Smooth muscle cell of the coronary artery (primary cell): Measurements from ENCODE around the gene ZNF8. TPM values are rescaled to one million over a fixed set of nuclear protein-coding genes. Genes with fewer than 3 reads are reported as not detected.

Experiments
- total RNA-seq: library from RNA; depleted of rRNA; stranded (reverse); fragments of >200 nt; gene quantifications from 2 replicates; pipeline ENCODE4 v1.2.3, GENCODE V29; 2014; ENCODE audit warnings: low replicate concordance

ZNF8 gene
- total RNA-seq = 1.6 and 2.6 TPM in 2 replicates

DNA sequence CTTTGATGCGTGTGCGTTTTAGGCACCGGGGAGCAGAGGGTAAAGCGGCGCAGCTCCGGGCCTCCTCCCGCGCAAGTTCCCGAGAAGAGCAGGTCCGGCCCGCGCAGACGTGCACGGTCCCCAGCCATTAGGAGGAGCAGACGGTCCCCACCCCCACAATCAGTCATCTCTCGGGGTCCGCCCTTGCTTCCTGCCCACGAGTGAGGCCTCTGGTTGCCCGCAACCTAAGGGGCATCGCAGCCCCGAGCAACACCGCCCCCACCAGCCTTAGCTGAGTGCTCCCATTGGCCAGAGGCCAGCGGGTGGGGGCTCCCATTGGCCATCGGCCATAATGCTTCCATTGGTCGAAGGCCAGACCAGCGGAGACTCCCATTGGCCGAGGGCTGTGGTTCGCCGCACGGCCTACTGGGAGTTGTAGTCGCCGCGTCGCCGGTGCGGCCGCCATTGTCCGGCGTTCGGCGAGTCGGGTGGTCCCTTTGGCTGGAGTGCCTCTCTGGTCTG lies at the start of gene ZNF8:
TSS of gene ZNF8 (plus strand) at position 415 of the 501 bp plus-strand sequence. CDS start 127 bp downstream, outside the sequence.

DNA sequence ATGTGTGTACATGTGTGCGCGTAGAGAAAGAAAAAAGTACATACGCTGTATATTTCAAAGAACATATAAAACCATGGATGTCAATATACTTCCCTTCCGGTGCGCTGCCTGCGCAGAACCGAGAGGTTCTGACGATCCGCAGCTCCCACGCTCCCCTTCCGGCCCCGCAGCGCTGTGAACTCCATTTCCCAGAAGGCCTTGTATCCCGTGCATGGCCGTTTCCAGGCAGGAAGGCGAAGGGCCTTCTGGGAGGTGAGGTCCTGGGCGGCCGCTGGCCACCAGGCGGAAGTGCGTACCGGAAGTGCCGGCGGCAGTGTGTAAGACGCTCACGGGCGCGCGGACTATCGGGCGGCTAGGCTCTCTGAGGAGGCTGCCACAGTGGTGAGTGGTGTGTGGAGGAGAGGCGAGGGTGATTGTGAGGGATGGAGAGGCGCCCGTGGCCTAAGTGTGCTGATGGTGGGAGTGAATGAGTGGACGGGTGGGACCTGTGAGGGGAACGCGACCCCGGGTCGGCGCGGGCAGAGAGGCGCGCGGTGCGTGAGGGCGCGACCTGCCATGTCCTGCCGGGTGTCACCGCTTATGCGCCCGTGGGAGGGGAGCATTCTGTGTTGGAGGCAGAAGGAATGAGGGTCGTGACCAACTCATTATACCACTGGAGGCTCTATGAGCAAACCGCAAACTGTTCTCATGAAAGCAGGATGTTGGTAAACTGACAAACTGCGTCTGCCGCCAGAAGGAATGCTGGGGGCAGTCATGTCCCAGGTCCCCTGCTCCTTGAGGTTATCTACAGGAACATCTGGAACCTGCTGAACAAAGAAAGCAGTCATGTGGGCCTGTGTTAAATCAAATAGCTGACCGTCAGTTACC lies 26.5 kb downstream of the ZNF8 start, which contains the start of gene ERVK3-1:
TSS of gene ERVK3-1 (plus strand) at position 313 of the 867 bp plus-strand sequence. CDS start 6,792 bp downstream, outside the sequence.

DNA sequence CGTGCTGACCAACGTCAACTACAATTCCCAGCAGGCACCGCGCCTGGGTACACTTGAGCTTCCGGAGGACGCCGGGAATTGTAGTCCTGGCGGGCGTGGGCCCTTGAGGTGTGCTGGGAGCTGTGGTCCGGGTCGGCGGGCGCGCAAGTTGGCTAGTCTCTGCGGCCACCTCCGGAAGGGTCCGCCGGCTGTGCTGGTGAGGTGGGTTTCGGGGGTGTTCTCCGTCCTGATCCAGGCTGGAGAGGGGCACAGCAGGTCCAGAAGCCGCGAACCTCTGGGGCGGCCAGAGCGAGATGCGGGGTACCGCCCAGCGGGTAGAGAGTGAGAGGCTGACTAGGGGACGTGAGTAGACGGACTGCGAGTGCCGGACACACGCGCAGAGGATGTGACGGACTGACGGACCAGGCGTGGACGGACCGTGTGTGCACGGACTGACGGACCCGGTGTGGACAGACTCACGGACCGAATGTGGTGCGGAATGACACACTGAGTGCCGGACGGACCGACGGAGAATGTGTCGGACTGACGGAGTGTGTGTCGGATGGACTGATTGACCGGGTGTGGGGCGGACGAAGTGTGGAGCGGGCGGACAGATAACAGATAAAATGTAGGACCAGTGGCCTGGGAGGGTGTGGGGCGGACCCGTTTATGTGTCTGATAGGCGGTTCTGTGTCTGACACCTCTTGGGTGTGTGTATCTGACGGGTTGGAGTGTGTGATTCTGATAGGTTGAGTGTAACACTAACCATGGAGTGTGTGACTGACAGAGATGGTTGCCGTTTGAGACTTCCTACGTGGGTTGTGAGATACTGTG lies 48.4 kb downstream of the ZNF8 start, which contains the start of gene ZSCAN22:
TSS of gene ZSCAN22 (plus strand) at position 81 of the 813 bp plus-strand sequence. CDS start 7,809 bp downstream, outside the sequence.

Other genes with a start within 250 kb of the ZNF8 start
- gene ZSCAN1, start 244.9 kb upstream of the ZNF8 start, total RNA-seq = 0.23 TPM in 1 of 2 replicates, not detected in the other
- 3.6 and 3.9 TPM in 2 replicates for gene ZNF135, start 219.7 kb upstream of the ZNF8 start, total RNA-seq
- gene ZSCAN18, start 180.7 kb upstream of the ZNF8 start, total RNA-seq = 12.3 and 26.2 TPM in 2 replicates
- gene ZNF329, start 128.2 kb upstream of the ZNF8 start, total RNA-seq = 9.7 and 12.7 TPM in 2 replicates
- 10.6 and 23.0 TPM in 2 replicates for gene ZNF274, start 95.9 kb upstream of the ZNF8 start, total RNA-seq
- 13.8 and 29.7 TPM in 2 replicates for gene ZNF544, start 50.0 kb upstream of the ZNF8 start, total RNA-seq
- gene ERVK3-1, start 26.4 kb downstream of the ZNF8 start, total RNA-seq = 25.6 and 28.2 TPM in 2 replicates
- 2.0 and 2.3 TPM in 2 replicates for gene ZSCAN22, start 48.0 kb downstream of the ZNF8 start, total RNA-seq
- gene A1BG, start 74.5 kb downstream of the ZNF8 start, total RNA-seq = 16.8 and 28.1 TPM in 2 replicates
- gene ZNF497, start 83.8 kb downstream of the ZNF8 start, total RNA-seq = 0.68 and 1.4 TPM in 2 replicates
- gene ZNF837, start 102.1 kb downstream of the ZNF8 start, total RNA-seq = 0.35 and 2.0 TPM in 2 replicates
- gene RPS5, start 108.3 kb downstream of the ZNF8 start, total RNA-seq = 3,343 and 4,752 TPM in 2 replicates
- gene RNF225, start 116.7 kb downstream of the ZNF8 start, total RNA-seq = 0.15 TPM in 1 of 2 replicates, not detected in the other
- 8.5 and 19.1 TPM in 2 replicates for gene ZNF584, start 129.7 kb downstream of the ZNF8 start, total RNA-seq
- gene ZNF132, start 161.2 kb downstream of the ZNF8 start, total RNA-seq = 5.9 and 8.3 TPM in 2 replicates
- 8.3 and 16.8 TPM in 2 replicates for gene ZNF324B, start 172.7 kb downstream of the ZNF8 start, total RNA-seq
- gene ZNF324, start 188.1 kb downstream of the ZNF8 start, total RNA-seq = 12.6 and 16.7 TPM in 2 replicates
- gene ZNF446, start 197.4 kb downstream of the ZNF8 start, total RNA-seq = 4.0 and 6.1 TPM in 2 replicates
- 13.1 and 24.8 TPM in 2 replicates for gene SLC27A5, start 233.0 kb downstream of the ZNF8 start, total RNA-seq
- gene ZBTB45, start 240.9 kb downstream of the ZNF8 start, total RNA-seq = 5.0 and 5.4 TPM in 2 replicates